ENCODE data around the gene MRPL38.

The MRPL38 gene

DNA sequence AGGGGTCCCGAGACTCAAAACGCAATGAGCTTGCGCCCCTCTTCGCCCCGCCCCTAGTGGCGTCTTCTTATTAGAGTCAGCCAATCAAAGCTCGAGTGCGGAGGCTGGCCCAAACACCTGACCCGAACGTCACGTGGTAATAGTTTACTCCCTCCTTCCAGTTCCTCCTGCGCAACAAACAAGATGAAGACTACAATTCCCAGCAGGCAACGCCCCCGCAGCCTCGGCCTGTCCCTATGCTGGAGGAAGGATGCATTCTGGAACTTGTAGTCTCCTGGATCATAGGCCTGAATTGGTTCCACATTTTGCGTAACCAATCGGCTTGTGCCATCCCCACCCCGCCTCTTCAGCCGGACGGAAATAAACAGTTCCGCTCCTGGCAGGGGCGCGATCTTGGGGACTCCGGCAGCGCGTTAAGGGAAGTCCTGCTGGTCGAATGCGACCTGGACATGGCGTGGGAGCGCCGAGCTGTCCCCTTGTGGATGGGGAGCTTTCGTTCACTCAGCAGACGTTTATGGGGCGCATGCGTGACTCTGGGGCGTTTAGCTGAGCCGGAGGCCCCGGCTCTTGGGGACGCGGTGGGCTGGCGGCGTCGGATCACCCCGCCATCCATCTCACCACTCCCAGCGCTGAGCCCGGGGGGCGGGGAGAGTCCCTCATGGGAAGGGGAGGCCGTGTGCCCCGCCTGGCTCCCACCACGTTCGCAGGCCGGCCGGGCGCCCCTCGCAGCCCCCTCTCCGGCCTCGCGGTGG is 49.2 kb downstream of the MRPL38 start, which contains the start of gene WBP2 (continued):
- TF ChIP-seq ZNF24 (tag by site-specific recombination; IDR thresholded peaks at IDR 0.05) (peak; percentile 76; the same call in 1 of the 2 replicates), ZNF223 (tag by site-specific recombination; IDR thresholded peaks at IDR 0.05) (0 out of 2 replicates have a peak, but pooled peaks have one; percentile 9), ZBTB48 (tag by site-specific recombination; IDR thresholded peaks at IDR 0.05) (peak; percentile 93), KLF16 (tag by site-specific recombination; IDR thresholded peaks at IDR 0.05) (peak; percentile 61), ZNF837 (tag by site-specific recombination; IDR thresholded peaks at IDR 0.05) (no peak), ZFP41 (tag by site-specific recombination; IDR thresholded peaks at IDR 0.05; ENCODE audit: borderline replicate concordance) (no peak), ZNF2 (tag by site-specific recombination; IDR thresholded peaks at IDR 0.05) (peak; percentile 60; the same call in 1 of the 2 replicates), SP2 (tag by site-specific recombination; IDR thresholded peaks at IDR 0.05) (peak; percentile 90), ZNF843 (tag by site-specific recombination; IDR thresholded peaks at IDR 0.05) (peak; percentile 72; the same call in 1 of the 2 replicates), KLF8 (tag by site-specific recombination; IDR thresholded peaks at IDR 0.05) (peak; percentile 66), ZNF626 (tag by site-specific recombination; IDR thresholded peaks at IDR 0.05) (no peak), ZNF302 (tag by site-specific recombination; IDR thresholded peaks at IDR 0.05; ENCODE audit: low read depth) (no peak), KLF1 (tag by site-specific recombination; IDR thresholded peaks at IDR 0.05) (peak; percentile 61), PATZ1 (tag by site-specific recombination; IDR thresholded peaks at IDR 0.05) (peak; percentile 87), ZNF48 (tag by site-specific recombination; IDR thresholded peaks at IDR 0.05) (no peak), MZF1 (tag by site-specific recombination; IDR thresholded peaks at IDR 0.05; ENCODE audit: borderline replicate concordance) (0 out of 2 replicates have a peak, but pooled peaks have one; percentile 16), ZNF658 (tag by site-specific recombination; IDR thresholded peaks at IDR 0.05) (no peak), SCRT1 (tag by site-specific recombination; IDR thresholded peaks at IDR 0.05; ENCODE audit: borderline replicate concordance) (no peak), YY2 (tag by site-specific recombination; IDR thresholded peaks at IDR 0.05) (peak; percentile 64), ZBTB17 (tag by site-specific recombination; IDR thresholded peaks at IDR 0.05) (peak; percentile 100), ZNF133 (tag by site-specific recombination; IDR thresholded peaks at IDR 0.05) (no peak), ZIC2 (tag by site-specific recombination; IDR thresholded peaks at IDR 0.05) (peak; percentile 85), ZNF155 (tag by site-specific recombination; IDR thresholded peaks at IDR 0.05) (no peak), BCL11B (tag by site-specific recombination; IDR thresholded peaks at IDR 0.05; ENCODE audit: low read depth) (peak; percentile 42; the same call in 1 of the 2 replicates), EGR2 (tag by site-specific recombination; IDR thresholded peaks at IDR 0.05; ENCODE audit: low read depth) (peak; percentile 77)
- TF ChIP-seq, protein P1, sequence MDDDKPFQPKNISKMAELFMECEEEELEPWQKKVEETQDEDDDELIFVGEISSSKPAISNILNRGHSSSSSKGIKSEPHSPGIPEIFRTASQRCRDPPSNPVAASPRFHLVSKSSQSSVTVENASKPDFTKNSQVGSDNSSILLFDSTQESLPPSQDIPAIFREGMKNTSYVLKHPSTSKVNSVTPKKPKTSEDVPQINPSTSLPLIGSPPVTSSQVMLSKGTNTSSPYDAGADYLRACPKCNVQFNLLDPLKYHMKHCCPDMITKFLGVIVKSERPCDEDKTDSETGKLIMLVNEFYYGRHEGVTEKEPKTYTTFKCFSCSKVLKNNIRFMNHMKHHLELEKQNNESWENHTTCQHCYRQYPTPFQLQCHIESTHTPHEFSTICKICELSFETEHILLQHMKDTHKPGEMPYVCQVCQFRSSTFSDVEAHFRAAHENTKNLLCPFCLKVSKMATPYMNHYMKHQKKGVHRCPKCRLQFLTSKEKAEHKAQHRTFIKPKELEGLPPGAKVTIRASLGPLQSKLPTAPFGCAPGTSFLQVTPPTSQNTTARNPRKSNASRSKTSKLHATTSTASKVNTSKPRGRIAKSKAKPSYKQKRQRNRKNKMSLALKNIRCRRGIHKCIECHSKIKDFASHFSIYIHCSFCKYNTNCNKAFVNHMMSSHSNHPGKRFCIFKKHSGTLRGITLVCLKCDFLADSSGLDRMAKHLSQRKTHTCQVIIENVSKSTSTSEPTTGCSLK (tag by site-specific recombination; IDR thresholded peaks at IDR 0.05) = no peak
- TF ChIP-seq, protein P2, sequence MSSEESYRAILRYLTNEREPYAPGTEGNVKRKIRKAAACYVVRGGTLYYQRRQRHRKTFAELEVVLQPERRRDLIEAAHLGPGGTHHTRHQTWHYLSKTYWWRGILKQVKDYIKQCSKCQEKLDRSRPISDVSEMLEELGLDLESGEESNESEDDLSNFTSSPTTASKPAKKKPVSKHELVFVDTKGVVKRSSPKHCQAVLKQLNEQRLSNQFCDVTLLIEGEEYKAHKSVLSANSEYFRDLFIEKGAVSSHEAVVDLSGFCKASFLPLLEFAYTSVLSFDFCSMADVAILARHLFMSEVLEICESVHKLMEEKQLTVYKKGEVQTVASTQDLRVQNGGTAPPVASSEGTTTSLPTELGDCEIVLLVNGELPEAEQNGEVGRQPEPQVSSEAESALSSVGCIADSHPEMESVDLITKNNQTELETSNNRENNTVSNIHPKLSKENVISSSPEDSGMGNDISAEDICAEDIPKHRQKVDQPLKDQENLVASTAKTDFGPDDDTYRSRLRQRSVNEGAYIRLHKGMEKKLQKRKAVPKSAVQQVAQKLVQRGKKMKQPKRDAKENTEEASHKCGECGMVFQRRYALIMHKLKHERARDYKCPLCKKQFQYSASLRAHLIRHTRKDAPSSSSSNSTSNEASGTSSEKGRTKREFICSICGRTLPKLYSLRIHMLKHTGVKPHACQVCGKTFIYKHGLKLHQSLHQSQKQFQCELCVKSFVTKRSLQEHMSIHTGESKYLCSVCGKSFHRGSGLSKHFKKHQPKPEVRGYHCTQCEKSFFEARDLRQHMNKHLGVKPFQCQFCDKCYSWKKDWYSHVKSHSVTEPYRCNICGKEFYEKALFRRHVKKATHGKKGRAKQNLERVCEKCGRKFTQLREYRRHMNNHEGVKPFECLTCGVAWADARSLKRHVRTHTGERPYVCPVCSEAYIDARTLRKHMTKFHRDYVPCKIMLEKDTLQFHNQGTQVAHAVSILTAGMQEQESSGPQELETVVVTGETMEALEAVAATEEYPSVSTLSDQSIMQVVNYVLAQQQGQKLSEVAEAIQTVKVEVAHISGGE (tag by site-specific recombination; conservative IDR thresholded peaks at IDR 0.05; ENCODE audit: low read depth) = peak; percentile 88
- TF ChIP-seq, protein P3, sequence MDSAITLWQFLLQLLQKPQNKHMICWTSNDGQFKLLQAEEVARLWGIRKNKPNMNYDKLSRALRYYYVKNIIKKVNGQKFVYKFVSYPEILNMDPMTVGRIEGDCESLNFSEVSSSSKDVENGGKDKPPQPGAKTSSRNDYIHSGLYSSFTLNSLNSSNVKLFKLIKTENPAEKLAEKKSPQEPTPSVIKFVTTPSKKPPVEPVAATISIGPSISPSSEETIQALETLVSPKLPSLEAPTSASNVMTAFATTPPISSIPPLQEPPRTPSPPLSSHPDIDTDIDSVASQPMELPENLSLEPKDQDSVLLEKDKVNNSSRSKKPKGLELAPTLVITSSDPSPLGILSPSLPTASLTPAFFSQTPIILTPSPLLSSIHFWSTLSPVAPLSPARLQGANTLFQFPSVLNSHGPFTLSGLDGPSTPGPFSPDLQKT (IDR thresholded peaks at IDR 0.05; ENCODE audit: borderline replicate concordance, low read depth, low read length) = peak; percentile 64; the same call in 1 of the 2 replicates
